ENCODE measurements around the gene RINL. TPM values are rescaled to one million over a fixed set of nuclear protein-coding genes. Genes with fewer than 3 reads are reported as not detected.
"Not testable (repeated sequence)": the region's sequence is repeated elsewhere in the genome, so short reads cannot be mapped to it uniquely, and the experiment has no call there.

The RINL gene
- total RNA-seq, 2 experiments from 2014 or later, result 84.0 to 85.5 TPM

GRCh38 chr19:38908911-38909310 is 30.8 kb upstream of the RINL start:
- POLR2A ChIA-PET, result no interaction called here

GRCh38 chr19:38907670-38908069 is 29.6 kb upstream of the RINL start:
- ChIA-PET CTCF (interaction anchor here (4.0 kb wide), 1 partner anchor 22 kb away, joined by 13 read pairs; the partner anchor contains the start of genes MRPS12 and SARS2), POLR2A (no interaction called here)

More at GRCh38 chr19:38908911-38909310, 30.8 kb upstream of the RINL start:
- CTCF ChIA-PET, result interaction anchor here (4.0 kb wide), 1 partner anchor 21 kb away, joined by 13 read pairs; the partner anchor contains the start of genes MRPS12 and SARS2

- CTCF ChIA-PET, result interaction anchor here (4.0 kb wide), 1 partner anchor 23 kb away, joined by 13 read pairs; the partner anchor contains the start of genes MRPS12 and SARS2
- POLR2A ChIA-PET, result no interaction called here
Observed at GRCh38 chr19:38907227-38907626, 29.2 kb upstream of the RINL start.

- POLR2A ChIA-PET, result interaction anchor here (0.6 kb wide), 1 partner anchor 8 kb away, joined by 5 read pairs; no protein-coding TSS in a partner anchor
Observed at GRCh38 chr19:38905620-38906019, 27.5 kb upstream of the RINL start.

GRCh38 chr19:38904581-38905539 is 26.8 kb upstream of the RINL start:
- ChIA-PET POLR2A (interaction anchor here (0.6 kb wide), 1 partner anchor 9 kb away, joined by 5 read pairs; no protein-coding TSS in a partner anchor), CTCF (no interaction called here)

More at GRCh38 chr19:38905620-38906019, 27.5 kb upstream of the RINL start:
- CTCF ChIA-PET, result no interaction called here

GRCh38 chr19:38901683-38902082 is 23.6 kb upstream of the RINL start:
- POLR2A ChIA-PET, result no interaction called here
- CTCF ChIA-PET, result interaction anchor here (1.4 to 1.5 kb wide), 3 partner anchors 12 to 26 kb away, joined by 3 to 4 read pairs (median 3); no protein-coding TSS in a partner anchor

- POLR2A ChIA-PET, result interaction anchor here (0.6 to 0.8 kb wide), 2 partner anchors 14 to 23 kb away, joined by 3 to 4 read pairs; partner anchors contain the start of gene RINL
- CTCF ChIA-PET, result interaction anchor here (0.7 to 1.6 kb wide), 7 partner anchors 13 to 29 kb away, joined by 3 to 7 read pairs (median 3); partner anchors contain the start of genes MRPS12 and SARS2
Observed at GRCh38 chr19:38900743-38901190, 22.7 kb upstream of the RINL start.

GRCh38 chr19:38900202-38900629 is 22.1 kb upstream of the RINL start:
- POLR2A ChIA-PET, result interaction anchor here (0.6 to 0.8 kb wide), 2 partner anchors 14 to 23 kb away, joined by 3 to 4 read pairs; partner anchors contain the start of gene RINL

GRCh38 chr19:38899447-38900201 is 21.5 kb upstream of the RINL start, which contains the start of the genes NFKBIB and SIRT2:
NFKBIB (plus strand) TSS chr19:38899969; CDS start chr19:38900033, 64 bp downstream.
SIRT2 (minus strand) TSS chr19:38899618; CDS start chr19:38899521, 97 bp downstream.
- ChIA-PET CTCF (interaction anchor here (0.7 to 1.6 kb wide), 3 partner anchors 12 to 27 kb away, joined by 3 to 4 read pairs (median 3); no protein-coding TSS in a partner anchor), POLR2A (interaction anchor here (0.6 kb wide), 2 partner anchors 35 to 230 kb away, joined by 3 to 6 read pairs; no protein-coding TSS in a partner anchor)

More at GRCh38 chr19:38900202-38900629, 22.1 kb upstream of the RINL start:
- CTCF ChIA-PET, result interaction anchor here (0.7 to 1.6 kb wide), 7 partner anchors 13 to 30 kb away, joined by 3 to 7 read pairs (median 3); partner anchors contain the start of genes MRPS12 and SARS2

GRCh38 chr19:38898788-38899446 is 20.8 kb upstream of the RINL start:
- ChIA-PET POLR2A (interaction anchor here (0.6 kb wide), 1 partner anchor 229 kb away, joined by 3 read pairs; no protein-coding TSS in a partner anchor), CTCF (interaction anchor here (1.2 kb wide), 1 partner anchor 11 kb away, joined by 4 read pairs; no protein-coding TSS in a partner anchor)

GRCh38 chr19:38894968-38895367 is 16.9 kb upstream of the RINL start:
- CTCF ChIA-PET, result no interaction called here
- POLR2A ChIA-PET, result interaction anchor here (0.7 kb wide), 1 partner anchor 18 kb away, joined by 3 read pairs; no protein-coding TSS in a partner anchor

- CTCF ChIA-PET, result interaction anchor here (1.8 kb wide), 1 partner anchor 36 kb away, joined by 5 read pairs; the partner anchor contains the start of genes MRPS12 and SARS2
- POLR2A ChIA-PET, result no interaction called here
Observed at GRCh38 chr19:38893341-38893771, 15.3 kb upstream of the RINL start.

- ChIA-PET POLR2A (no interaction called here), CTCF (interaction anchor here (1.8 kb wide), 1 partner anchor 37 kb away, joined by 5 read pairs; the partner anchor contains the start of genes MRPS12 and SARS2)
Observed at GRCh38 chr19:38892841-38893240, 14.8 kb upstream of the RINL start.

GRCh38 chr19:38891771-38892170 is 13.7 kb upstream of the RINL start:
- POLR2A ChIA-PET, result no interaction called here
- CTCF ChIA-PET, result interaction anchor here (1.8 kb wide), 1 partner anchor 38 kb away, joined by 5 read pairs; the partner anchor contains the start of genes MRPS12 and SARS2

GRCh38 chr19:38890686-38891085 is 12.6 kb upstream of the RINL start:
- ChIA-PET CTCF (no interaction called here), POLR2A (no interaction called here)

GRCh38 chr19:38889803-38890202 is 11.7 kb upstream of the RINL start:
- ChIA-PET POLR2A (no interaction called here), CTCF (no interaction called here)

- ChIA-PET CTCF (interaction anchor here (3.2 kb wide), 1 partner anchor 11 kb away, joined by 17 read pairs; the partner anchor contains the start of gene RINL), POLR2A (no interaction called here)
Observed at GRCh38 chr19:38888876-38889275, 10.8 kb upstream of the RINL start.

GRCh38 chr19:38884691-38885090 is 6.6 kb upstream of the RINL start:
- POLR2A ChIA-PET, result not testable (repeated sequence)
- CTCF ChIA-PET, result interaction anchor here (1.2 kb wide), 1 partner anchor 28 kb away, joined by 3 read pairs; no protein-coding TSS in a partner anchor
